GM18909 (cell line): Measurements from ENCODE around the gene PACRG.

Experiments used
- ATAC-seq: cut with Tn5 transposase; IDR thresholded peaks from one replicate; pipeline ENCODE4 v1.9.1; 2021; ENCODE audit warnings: mild to moderate bottlenecking; ENCODE audit not compliant: unreplicated experiment, poor library complexity

The PACRG gene

DNA sequence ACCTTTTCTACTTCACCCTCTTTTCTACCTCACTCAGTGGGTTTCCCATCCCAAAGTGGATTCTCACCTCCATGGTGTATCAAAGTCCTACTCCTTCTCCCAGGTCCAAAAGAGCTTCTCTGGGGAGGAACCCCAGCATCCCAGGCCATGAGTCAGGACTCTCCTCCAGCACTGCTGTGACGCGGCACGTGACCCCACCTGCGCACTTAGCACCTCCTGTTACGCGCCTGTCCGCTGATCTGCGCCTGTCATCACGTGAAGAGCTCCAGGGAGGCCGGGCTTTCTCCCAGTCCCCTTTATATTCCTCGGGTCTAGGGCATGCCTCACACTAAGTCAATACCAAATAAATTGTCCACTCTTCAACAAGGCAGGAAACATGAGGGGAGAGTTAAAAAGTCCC, 459.8 kb downstream of the PACRG start:
- no peak for ATAC-seq

DNA sequence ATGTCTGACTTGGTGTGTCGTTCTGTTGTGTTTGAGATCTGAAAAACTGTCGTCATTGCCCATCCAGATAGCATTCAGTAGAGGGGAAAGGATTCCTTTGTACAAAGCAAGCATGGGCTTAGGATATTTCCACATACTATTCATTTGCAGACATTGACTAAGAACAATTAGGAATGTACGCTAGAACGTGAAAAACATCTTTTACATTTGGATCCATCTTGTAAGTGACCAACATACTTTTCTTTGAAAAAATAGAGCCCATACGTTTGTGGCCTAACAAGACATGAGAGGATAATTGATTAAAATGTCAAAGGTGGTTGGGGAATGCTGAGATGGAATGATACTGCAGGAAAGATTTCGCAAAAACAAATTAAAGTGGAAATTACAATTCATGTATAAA, 461.0 kb downstream of the PACRG start:
- no peak for ATAC-seq

DNA sequence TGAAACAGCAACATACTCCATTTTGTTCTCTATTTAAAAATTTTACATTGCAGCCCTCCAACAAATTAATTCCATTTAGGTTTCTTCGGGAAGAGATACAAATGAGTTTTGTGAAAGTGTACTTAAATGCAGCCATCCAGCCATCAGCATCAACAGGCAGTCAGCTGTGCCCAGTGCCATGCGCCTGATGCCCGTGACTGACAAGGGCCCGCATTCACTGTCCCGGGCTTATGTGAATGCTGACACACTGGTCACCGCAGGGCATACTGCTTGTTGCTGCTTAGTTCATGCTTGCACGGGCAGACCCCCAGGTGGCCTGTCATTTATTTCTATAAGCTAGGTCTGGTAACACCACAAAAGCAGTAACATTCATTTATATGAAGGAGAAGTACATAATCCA, 461.8 kb downstream of the PACRG start:
- no peak for ATAC-seq

DNA sequence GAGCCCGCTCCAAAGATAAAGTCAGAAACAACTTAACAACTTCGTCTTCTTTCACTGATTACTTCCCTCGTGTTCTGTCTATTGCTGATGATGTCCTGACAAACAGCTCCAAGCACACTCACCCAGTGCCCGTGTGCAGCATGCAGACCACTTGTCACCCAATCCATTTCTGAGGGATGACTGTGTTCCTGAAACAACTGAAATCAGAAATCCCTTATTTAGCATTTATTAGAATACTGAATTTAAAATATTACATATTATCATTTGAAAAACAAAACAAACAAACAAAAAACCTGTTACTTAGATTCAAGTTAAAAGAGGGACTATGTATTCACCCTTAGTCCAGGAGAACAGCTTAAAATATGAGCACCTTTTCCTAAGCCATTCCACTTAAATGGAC, 463.0 kb downstream of the PACRG start:
- ATAC-seq: no peak

DNA sequence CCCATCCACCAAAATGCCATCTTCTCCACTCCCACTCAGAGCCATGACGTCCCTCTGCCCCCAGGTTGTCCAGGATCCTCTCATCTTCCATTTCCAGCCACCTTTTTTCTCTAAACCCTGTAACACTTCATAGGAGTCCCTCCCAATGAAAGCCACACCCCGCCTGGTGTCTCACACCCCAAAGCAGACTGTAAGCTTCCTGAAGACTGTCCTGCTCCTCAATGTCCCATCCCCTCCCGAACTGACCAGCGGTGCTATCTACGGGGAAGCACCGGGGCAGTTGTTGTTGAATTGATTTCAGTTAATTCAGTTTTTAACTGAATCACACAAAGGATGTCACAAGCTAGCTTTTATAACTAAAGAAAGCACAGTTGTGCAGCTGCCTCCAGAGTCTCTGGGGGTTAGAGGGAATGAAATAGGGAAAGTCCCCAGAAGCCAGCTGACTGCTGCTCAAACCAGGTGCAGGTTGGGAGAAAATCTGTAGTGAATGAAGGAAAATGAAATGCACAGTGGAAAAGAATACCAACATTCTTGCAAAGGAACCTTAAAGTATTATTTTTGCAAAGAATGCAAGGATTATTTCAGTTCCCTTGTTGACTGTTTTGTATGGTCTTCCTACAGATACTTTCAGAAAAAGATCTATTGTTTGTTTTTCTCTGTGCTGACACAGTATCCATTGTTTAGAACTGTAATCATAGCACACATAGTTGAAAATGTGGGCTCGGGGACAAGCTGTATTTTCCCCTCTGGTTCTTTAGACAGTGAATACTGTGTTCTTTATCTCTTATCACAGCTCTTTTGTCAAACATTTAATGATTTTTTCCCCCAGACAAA, 464.1 kb downstream of the PACRG start:
- ATAC-seq: no peak

DNA sequence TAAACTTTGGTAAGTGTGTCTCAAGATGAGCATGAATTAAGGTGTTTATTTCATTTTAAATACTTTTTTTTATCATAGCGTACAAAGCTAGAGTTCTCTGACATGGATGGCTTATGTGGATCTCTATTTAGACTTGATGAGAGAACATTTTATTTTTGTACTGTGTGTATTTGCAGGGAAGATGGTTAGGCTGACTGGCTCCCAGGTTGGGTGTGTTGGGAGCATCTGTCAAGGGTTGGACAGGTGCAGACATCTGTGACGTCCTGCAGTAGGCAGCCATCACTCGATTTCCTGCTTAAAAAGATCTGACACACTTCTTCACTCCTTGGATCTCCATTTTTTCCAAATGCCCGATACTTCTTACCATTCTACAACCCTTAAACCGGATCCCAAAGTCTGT, 464.8 kb downstream of the PACRG start:
- no peak for ATAC-seq

DNA sequence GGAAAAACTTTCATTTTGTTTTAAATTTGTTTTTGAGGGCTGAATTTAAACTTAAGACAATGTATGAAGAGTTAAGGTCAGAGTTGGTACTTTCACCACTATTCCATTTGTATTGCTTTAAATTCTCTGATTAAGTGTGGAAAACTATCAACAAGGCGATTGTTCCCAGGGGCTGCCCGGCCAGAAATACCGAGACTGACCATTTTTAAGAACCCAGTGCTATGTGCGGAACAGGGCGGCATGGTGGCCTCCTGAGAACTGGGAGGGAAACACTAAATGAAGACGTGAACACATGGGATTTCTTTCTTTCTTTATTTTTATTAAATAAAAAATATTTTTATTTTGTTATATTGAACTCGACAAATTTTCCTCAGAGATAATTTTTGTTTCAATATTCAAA, 465.6 kb downstream of the PACRG start:
- ATAC-seq: no peak

DNA sequence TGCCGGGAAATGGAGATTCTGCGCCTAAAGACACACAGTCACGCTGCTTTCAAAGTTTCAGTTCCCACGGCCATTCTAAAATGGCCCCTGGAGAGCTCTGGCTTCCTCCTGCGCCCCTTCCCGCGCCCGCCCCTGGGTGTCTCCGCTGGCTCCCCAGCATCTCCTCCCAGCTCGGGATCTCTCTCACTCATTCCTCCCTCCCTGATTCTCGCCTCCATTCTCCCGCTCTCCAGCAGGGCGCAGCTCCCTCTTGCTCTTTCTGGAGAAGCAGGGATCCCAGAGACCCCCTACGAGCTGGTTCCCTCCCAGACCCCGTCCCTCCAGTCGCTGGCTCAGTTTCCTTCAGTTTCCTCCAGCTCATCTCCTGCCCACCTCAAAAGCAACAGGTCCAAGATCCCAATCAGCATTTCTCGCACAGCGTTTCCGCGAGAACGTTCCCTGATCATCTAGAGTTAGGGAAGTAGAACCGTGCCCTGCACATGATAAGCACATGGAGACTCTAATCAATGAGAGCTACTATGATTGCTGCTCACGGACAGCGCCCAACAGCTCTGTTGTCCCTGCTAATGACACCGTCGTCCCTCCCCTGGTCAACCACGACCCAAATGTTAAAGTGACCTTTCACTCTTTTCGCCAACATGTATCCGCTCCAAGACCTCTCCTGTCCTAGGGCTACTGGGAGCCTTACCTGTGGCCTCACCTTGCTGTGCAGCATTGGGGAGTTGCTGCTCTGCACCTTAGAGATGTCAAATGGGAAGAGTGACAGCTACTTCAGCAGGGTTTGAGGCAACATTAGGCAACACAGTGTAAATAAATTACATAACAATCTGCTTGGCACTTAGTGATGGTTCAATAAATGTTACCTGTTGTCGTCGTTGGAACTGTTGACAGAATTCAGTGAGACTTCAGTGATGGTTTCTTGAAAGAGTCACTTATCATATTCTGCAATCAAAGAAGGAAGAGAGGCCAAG, 468.2 kb downstream of the PACRG start:
- ATAC-seq: no peak

DNA sequence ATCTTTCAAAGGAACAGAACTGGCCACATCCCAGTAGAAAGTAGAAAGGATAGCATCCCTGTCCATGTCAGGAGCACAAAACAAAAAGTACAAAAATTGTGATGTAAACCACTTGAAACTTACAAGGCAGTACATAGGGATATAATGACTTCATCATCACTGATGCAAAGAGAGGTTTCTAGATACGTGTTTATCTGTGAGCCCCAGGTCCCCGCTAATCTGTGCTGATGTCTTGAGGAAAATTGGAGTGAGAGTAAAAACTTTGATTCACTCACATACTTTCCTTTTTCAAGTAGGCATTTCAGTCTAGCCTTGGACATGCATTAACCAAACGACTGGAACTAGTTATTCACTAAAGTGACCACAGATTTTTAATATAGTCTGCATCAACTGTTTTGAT, 470.1 kb downstream of the PACRG start:
- ATAC-seq: no peak

DNA sequence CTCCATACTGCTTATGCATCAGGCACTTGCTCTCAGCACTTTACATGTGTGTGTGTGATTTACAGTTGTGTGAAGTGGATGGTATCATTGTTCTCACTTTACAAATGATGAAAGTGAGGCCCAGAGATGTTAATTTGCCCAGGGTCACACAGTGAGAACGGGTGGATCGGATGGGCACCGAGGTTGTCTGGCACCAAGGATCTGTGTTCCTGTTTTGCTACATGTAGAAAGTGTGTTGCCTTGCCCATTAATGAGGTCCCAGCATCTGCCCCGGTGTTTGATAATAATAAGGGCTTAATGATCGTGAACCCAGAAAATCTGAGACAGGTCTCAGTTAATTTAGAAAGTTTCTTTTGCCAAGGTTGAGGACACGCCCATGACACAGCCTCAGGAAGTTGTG, 470.6 kb downstream of the PACRG start:
- ATAC-seq: no peak

DNA sequence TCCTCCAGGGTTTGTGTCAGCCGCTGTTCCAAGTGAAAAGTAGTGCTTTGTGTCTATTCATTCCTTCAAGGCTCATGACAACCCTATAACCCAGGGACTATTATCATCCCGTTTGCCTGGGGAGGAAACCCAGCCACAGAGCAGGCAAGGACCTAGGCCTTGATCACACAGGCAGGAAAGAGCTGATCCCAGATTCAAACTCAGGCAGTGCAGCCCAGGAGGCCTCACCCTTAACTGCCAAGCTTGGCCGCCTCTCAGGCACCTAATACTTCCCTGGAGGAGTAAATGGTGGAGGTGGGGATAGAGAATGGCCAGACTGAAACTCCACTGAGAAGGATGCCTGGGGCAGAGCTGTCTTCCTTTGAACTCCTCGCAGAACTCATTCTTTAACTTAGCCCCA, 471.6 kb downstream of the PACRG start:
- no peak for ATAC-seq

DNA sequence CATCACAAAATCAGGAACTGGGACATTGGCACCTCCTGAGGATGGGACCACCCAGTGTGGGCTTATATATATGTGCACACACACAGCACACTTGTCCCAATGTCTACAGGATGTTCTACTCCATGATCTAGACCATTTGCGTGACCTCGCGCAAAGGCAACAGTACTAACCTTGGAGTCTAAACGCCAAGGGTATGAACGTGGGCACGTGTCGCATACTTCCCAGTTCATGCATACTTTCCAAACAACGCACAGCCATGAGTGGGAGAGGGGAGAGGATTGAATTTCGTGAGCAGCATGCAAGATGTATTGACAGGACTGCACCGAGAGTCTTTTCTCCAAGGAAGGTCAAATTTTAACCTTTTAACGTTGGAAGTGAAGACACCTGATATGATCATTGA, 472.5 kb downstream of the PACRG start:
- ATAC-seq: no peak

DNA sequence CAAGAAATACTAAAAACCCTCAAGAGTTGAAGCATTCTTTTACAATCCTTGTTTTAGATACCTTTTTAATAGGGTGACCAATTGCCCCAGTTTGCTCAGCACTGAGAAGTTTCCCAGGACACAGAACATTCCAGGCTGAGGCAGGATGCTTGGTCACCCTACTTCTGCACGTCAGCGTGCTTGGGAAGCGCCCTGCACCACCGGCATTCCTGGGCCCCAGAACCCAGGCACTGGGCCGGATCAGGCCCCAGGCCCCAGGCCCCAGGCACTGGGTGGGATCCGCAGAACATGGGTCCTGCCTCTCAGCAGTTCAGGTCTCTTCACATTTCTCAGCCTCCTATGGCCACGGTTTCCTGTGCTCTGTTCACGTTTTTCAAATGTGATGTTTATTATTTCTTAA, 472.9 kb downstream of the PACRG start:
- no peak for ATAC-seq

DNA sequence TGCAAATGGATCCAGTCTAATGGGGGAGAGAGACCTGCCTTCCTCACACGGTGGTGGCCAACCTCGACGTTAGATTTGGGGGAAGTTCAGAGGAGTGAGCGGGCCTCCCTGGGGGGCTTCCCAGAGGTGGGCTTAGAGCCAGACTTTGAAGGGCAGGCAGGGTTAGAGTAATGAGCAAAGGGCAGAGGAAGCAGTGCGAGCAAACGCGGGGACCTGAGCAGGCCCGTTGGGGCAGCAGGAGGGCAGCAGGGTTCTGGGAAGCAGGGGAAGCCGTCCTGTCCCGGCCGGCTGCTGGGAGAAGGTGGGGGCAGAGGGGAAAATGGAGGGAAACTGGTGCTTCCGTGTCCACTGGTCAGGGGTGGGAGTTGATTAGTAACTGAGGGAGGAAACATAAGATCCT, 474.1 kb downstream of the PACRG start:
- no peak for ATAC-seq

DNA sequence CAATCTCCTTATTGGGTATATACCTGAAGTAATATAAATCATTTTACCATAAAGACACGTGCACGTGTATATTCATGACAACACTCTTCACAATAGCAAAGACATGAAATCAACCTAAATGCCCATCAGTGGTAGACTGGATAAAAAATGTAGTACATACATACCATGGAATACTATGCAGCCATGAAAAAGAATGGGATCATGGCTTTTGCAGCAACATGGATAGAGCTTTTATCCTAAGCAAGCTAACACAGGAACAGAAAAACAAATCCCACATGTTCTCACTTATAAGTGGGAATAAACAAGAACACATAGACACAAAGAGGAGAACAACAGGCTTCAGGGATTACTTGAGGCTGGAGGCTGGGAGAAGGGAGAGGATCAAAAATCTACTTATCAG, 478.4 kb downstream of the PACRG start:
- no peak for ATAC-seq

DNA sequence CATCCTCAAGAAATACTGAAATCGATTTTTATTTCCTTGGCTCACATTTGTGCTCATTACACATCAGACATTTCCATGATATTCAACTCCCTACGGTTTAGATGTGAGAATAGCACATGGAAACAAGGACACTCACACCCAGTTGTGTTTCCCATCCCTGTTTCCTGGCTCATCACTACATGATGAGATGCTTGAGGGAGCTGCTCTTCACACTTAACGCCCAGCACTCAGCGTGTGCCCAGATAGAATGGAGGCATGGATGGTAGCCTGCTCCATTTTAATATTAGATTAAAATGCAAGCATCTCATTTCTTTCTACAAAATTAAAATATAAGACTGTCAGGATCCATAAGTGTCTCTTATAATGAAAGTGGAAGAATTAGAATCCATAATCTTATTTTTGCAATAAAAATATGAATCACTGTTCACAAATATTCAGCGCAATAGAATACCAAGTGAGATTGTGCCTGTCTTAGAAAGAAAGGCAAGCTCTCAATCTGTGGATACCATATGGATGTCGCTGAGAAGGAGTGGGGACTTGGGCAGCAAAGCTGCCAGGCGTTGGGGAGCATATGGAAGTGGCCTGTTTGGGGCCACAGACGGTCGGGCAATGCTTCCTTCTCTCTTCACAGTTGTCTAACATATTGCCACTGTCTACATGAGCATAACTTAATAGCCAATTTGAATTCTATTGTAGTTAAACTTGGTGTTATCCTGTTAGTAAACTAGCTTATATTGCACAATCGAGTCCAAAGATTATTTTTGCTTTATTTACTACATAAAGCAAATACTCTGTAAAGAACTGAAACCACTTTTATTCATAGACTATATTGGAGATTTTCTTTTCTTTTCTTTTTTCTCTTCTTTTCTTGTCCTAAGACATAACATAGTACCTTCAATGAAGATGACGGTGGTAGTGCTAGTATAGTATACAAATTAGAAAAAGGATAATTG, 479.9 kb downstream of the PACRG start:
- ATAC-seq: no peak

DNA sequence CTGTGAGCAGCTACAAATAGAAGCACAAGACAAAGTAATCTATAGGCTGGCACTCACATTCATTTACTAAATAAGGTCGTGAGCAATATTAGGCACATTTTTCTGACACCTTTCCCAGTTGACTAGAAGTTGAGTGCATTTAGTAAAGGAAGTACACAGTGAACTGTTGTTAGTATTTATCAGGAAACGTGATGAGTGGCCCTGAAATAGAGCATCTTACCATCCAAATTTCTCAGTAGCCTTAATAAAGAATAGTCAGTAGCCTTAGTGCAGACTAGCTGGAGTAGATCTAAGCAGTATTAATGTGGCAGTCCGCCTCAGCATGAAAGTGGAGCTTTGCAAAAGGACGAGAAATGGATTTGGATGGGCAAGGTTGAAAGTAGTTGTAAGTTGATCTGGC, 481.2 kb downstream of the PACRG start:
- ATAC-seq: no peak

DNA sequence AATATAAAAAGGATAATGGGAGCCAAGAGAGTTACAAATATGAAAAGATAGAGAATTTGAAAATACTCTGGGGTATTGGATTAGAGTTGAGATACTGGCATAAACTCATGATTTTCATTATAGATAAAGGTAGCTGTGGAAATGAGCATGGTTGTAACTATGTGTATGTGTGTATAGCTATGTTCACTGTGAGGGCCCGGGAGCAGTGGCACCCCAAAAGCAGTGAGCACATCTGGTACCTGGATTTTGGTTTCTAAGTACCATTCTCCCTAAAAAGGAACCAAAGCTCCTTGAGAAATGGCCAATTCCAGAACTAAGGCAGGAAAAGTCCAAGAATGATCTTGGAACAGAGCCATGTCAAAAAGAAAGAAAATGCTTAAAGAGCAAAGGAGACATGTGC, 484.3 kb downstream of the PACRG start:
- ATAC-seq: no peak

DNA sequence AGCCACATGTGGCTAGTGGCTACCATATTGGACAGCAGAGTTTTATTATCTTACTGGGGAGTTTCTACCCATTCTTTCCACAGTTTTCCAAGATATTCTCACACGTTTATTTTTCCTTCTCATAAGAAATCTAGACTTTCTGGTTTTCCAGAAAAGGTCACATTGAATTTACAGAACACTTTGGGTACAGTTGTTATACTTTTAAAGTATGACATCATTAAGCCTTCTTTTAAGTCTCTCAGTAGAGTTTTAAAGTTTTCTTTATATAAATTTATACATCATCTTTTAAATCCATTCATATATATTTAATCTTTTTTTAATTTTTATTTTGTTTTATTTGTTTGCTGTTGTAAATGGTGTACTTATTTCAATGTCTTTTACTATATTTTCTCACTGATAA, 486.5 kb downstream of the PACRG start:
- no peak for ATAC-seq

DNA sequence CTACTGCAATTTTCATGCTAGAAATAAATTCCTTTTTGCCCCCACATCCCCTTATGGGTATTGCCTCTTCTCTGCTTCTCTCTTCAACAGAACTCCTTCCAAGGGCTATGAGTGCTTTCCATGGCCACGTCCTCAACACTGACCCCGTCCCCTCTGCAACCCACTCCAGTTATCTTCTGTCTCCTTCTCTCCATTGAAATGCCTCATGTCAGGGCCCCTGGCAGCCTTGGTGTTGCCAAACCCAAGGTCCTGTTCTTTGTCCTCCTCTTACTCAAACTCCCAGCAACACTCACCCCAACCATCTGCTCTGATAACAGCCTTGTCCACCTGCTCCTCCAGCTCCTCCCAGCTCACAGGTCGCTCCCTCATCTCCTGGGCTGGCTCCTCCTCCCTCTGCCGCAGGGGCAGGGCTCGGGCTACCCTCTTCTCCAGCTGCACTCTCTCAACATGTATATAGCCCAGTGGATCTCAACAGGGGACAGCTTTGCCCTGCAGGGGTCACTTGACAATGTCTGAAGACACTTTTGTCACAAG, 490.7 kb downstream of the PACRG start:
- ATAC-seq: no peak
